Peyer's patch (tissue), 4 donors: ENCODE results near the gene KRT35. TPM values are rescaled to one million over a fixed set of nuclear protein-coding genes. Genes with fewer than 3 reads are reported as not detected.
"Not testable (repeated sequence)": the region's sequence is repeated elsewhere in the genome, so short reads cannot be mapped to it uniquely, and the experiment has no call there.

Experiments
- DNase-seq, 3 donors: peaks; one replicate each; pipeline ENCODE4 v3.0.0-alpha.2; 2017 to 2019
- H3K27ac ChIP-seq, 4 donors: fragments of 200-600 bp; sonication (generic); one replicate each; pipeline ENCODE4 v1.5.1; 2016 to 2019
- H3K27me3 ChIP-seq, 2 donors: fragments of 200-600 bp; sonication (generic); one replicate each; pipeline ENCODE4 v1.5.1; 2019
- H3K36me3 ChIP-seq, 3 donors: fragments of 200-600 bp; sonication (generic); one replicate each; pipeline ENCODE4 v1.5.1; 2016 to 2019
- H3K4me1 ChIP-seq, 4 donors: fragments of 200-600 bp; sonication (generic); one replicate each; pipeline ENCODE4 v1.5.1; 2016 to 2019
- H3K4me3 ChIP-seq, 4 donors: fragments of 200-600 bp; sonication (generic); 1 replicate in 3 of 4; 2 replicates in 1 of 4; pipeline ENCODE4 v1.5.1; 2016 to 2019; ENCODE audit warnings: mild to moderate bottlenecking in 1 of 4
- H3K9me3 ChIP-seq, 4 donors: fragments of 200-600 bp; sonication (generic); one replicate each; pipeline ENCODE4 v1.5.1; 2016 to 2019; ENCODE audit warnings: mild to moderate bottlenecking in 1 of 4
- CTCF ChIP-seq, 6 experiments: fragments of 450-650 bp in 4 of 6; fragments of 200-600 bp in 2 of 6; sonication (generic) in 1 of 6; IDR thresholded peaks; one replicate each; pipeline ENCODE4 v1.5.1; 2017 to 2019; ENCODE audit warnings: antibody characterized with exemption in 6 of 6, mild to moderate bottlenecking in 3 of 6, moderate library complexity in 1 of 6
- POLR2A ChIP-seq, 2 donors: fragments of 450-650 bp; IDR thresholded peaks; one replicate each; pipeline ENCODE4 v1.5.1; 2017; ENCODE audit warnings: antibody characterized with exemption in 2 of 2, mild to moderate bottlenecking in 2 of 2, moderate library complexity in 2 of 2
- small RNA-seq, 2 donors: library from RNA; depleted of rRNA; stranded (forward); fragments of <200 nt; gene quantifications; one replicate each; pipeline ENCODE3, GENCODE V24; 2016
- total RNA-seq, 4 donors: library from RNA; depleted of rRNA; stranded (reverse); fragments of >200 nt; gene quantifications; one replicate each; pipeline ENCODE4 v1.1.0, GENCODE V29; 2016

Gene KRT35
- total RNA-seq, 4 donors from 2014 or later = not detected

- H3K36me3 ChIP-seq = no peaks in the 10 kb centered on the region
- no peak overlapping the region for H3K4me3 ChIP-seq
- H3K9me3 ChIP-seq = no peaks in the 10 kb centered on the region
- no peak for DNase-seq
- H3K27ac ChIP-seq = no peak overlapping the region
- H3K27me3 ChIP-seq = no peaks in the 10 kb centered on the region
- TF ChIP-seq CTCF (IDR thresholded peaks at IDR 0.05) (no peak), POLR2A (IDR thresholded peaks at IDR 0.05) (no peak)
- H3K4me1 ChIP-seq = no peaks in the 10 kb centered on the region
Measured at GRCh38 chr17:41434005-41434404, 46.9 kb downstream of the KRT35 start.

- no peaks in the 10 kb centered on the region for H3K4me1 ChIP-seq
- no peak overlapping the region for H3K4me3 ChIP-seq
- H3K27ac ChIP-seq = no peak overlapping the region
- H3K27me3 ChIP-seq = no peaks in the 10 kb centered on the region
- H3K9me3 ChIP-seq = no peaks in the 10 kb centered on the region
- DNase-seq = no peak
- no peak for TF ChIP-seq POLR2A (IDR thresholded peaks at IDR 0.05)
- TF ChIP-seq CTCF (IDR thresholded peaks at IDR 0.05) = no peak
- H3K36me3 ChIP-seq = no peaks in the 10 kb centered on the region
Measured at GRCh38 chr17:41433586-41433985, 47.4 kb downstream of the KRT35 start.

DNA sequence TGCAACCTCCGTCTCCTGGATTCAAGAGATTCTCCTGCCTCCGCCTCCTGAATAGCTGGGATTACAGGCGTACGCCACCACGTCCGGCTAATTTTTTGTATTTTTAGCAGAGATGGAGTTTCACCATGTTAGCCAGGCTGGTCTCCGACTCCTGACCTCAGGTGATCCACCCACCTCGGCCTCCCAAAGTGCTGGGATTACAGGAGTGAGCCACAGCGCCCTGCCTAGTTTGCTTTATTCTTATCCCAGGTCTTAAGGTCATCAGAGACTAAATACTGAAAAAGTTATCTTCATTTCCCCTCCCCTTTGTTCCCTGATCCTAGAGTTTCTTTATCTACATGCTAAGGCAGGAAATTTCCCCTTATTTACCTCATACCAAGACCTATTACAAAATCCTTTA, 50.6 kb downstream of the KRT35 start:
- not testable (repeated sequence) for DNase-seq, H3K9me3 ChIP-seq, H3K4me3 ChIP-seq, H3K27ac ChIP-seq, H3K4me1 ChIP-seq, H3K36me3 ChIP-seq, H3K27me3 ChIP-seq

DNA sequence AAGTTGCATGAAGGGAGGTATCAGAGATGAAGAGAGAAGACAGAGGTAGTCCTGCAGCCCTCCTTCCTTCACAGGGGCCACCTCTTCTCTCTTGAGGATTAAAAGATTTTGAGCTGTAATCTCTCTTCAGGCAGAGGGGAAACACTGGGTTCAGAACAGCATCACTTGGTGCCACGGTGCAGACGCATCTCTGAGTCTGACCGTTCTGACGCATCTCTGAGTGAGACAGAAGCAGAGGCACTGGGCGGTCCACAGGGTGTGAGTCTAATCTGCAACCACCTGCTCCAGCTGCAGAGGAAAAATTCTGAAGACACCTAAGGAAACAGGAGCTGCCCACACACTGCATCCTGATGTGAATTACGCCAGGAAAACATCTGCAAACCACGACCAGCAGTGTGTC, 51.3 kb downstream of the KRT35 start:
- Histone ChIP-seq H3K36me3 (no peaks in the 10 kb centered on the region), H3K4me1 (no peaks in the 10 kb centered on the region), H3K27me3 (no peaks in the 10 kb centered on the region), H3K4me3 (no peak overlapping the region), H3K9me3 (no peaks in the 10 kb centered on the region), H3K27ac (no peak overlapping the region)
- TF ChIP-seq CTCF (IDR thresholded peaks at IDR 0.05) (no peak), POLR2A (IDR thresholded peaks at IDR 0.05) (no peak)
- no peak for DNase-seq

DNA sequence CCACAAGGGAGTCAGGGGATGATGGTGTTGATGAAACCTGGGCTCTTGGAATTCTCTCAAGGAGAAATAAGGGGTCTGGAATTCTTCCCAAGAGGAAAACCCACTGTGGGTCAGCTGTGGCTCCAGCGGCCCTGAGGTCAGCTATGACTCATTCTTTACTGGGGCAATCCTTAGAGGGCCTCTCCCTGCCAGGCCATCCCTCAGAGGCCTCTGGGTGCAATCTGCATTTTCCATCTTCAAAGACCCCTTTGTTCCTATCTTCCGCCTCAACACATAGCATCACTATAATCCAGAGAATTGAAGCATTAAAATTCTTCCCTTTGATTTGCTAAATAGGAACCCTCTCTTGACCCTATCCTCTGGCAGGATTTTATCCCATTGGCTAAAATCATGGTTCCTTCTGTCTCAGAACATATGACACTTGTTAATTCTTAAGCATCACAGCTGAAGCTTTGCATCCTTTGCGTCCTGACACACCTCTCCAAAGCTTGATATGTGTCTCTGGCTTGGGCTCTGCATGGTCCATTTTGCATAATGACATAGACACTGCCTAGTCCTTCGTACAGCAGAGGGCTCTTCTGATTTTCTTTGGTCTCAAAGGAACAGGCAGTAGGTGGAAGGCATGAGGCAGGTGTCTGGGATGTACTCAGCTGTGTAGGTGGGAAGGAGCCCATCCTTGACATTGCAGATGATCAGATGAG, 52.2 kb downstream of the KRT35 start:
- no peak for DNase-seq
- H3K9me3 ChIP-seq = no peaks in the 10 kb centered on the region
- no peaks in the 10 kb centered on the region for H3K36me3 ChIP-seq
- H3K27me3 ChIP-seq = no peaks in the 10 kb centered on the region
- H3K4me1 ChIP-seq = no peaks in the 10 kb centered on the region
- no peak overlapping the region for H3K4me3 ChIP-seq
- no peak for TF ChIP-seq CTCF (IDR thresholded peaks at IDR 0.05)
- no peak for TF ChIP-seq POLR2A (IDR thresholded peaks at IDR 0.05)
- no peak overlapping the region for H3K27ac ChIP-seq

Small RNA genes lying within 50 kb of the gene (small RNA-seq; reads per million reads assigned to genes)
- 0 to 0.06 reads per million in 2 donors for gene RNU2-32P

Other genes with a start within 250 kb of the KRT35 start
- not detected for gene KRTAP9-3, start 248.7 kb downstream of the KRT35 start, total RNA-seq
- gene KRTAP9-8, start 243.2 kb downstream of the KRT35 start, total RNA-seq = not detected
- not detected for gene KRTAP9-4, start 231.5 kb downstream of the KRT35 start, total RNA-seq
- gene KRTAP9-9, start 225.8 kb downstream of the KRT35 start, total RNA-seq = not detected
- gene KRTAP9-6, start 215.8 kb downstream of the KRT35 start, total RNA-seq = not detected
- gene KRTAP9-7, start 205.5 kb downstream of the KRT35 start, total RNA-seq = not detected
- not detected for gene KRTAP29-1, start 178.3 kb downstream of the KRT35 start, total RNA-seq
- gene KRTAP16-1, start 171.8 kb downstream of the KRT35 start, total RNA-seq = not detected
- gene KRTAP17-1, start 165.4 kb downstream of the KRT35 start, total RNA-seq = not detected
- not detected for gene KRT33A, start 130.3 kb downstream of the KRT35 start, total RNA-seq
- not detected for gene KRT33B, start 111.3 kb downstream of the KRT35 start, total RNA-seq
- not detected for gene KRT34, start 98.8 kb downstream of the KRT35 start, total RNA-seq
- gene KRT31, start 83.5 kb downstream of the KRT35 start, total RNA-seq = not detected
- gene KRT37, start 56.6 kb downstream of the KRT35 start, total RNA-seq = not detected
- not detected for gene KRT38, start 40.2 kb downstream of the KRT35 start, total RNA-seq
- not detected for gene KRT32, start 13.8 kb downstream of the KRT35 start, total RNA-seq
- gene KRT36, start 8.8 kb upstream of the KRT35 start, total RNA-seq = not detected
- gene KRT13, start 24.5 kb upstream of the KRT35 start, total RNA-seq = 1 to 10 TPM in 1 of 4 donors, not detected in 3; 2.5 TPM
- 10 to 100 TPM; 12.3 to 44.5 (median 28.8) TPM for gene KRT15, start 37.7 kb upstream of the KRT35 start, total RNA-seq
- 1,000 to 10,000 TPM in 3 of 4 donors, 100 to 1,000 TPM in 1; 357 to 5,327 (median 3,312) TPM for gene KRT19, start 47.2 kb upstream of the KRT35 start, total RNA-seq
- not detected for gene KRT9, start 90.9 kb upstream of the KRT35 start, total RNA-seq
- gene KRT14, start 105.7 kb upstream of the KRT35 start, total RNA-seq = 1 to 10 TPM; 3.4 to 8.9 (median 6.3) TPM
- not detected for gene KRT16, start 131.6 kb upstream of the KRT35 start, total RNA-seq
- 1 to 10 TPM in 1 of 4 donors, not detected in 3; 2.7 TPM for gene KRT17, start 143.4 kb upstream of the KRT35 start, total RNA-seq
- 100 to 1,000 TPM; 123 to 226 (median 188) TPM for gene EIF1, start 207.7 kb upstream of the KRT35 start, total RNA-seq
- not detected for gene GAST, start 231.2 kb upstream of the KRT35 start, total RNA-seq